Measurements from ENCODE around the gene S100A14. TPM values are rescaled to one million over a fixed set of nuclear protein-coding genes. Genes with fewer than 3 reads are reported as not detected.

The S100A14 gene
- total RNA-seq, 1 donor from 2014 or later: 1,221 TPM

- DNase-seq (ENCODE audit: low read depth) (peak; percentile 100), FAIRE-seq (peak; percentile 93)
- Histone ChIP-seq H3K4me3 (ENCODE audit: low read depth, low read length) (peak overlapping the region; percentile 14), H3K36me3 (ENCODE audit: control insufficient read depth, insufficient read depth, low read length) (peaks cover 3% of the 10 kb centered on the region), H3K27me3 (ENCODE audit: control insufficient read depth, insufficient read depth, low read length) (no peaks in the 10 kb centered on the region)
- TF ChIP-seq CTCF (IDR thresholded peaks at IDR 0.05; ENCODE audit: insufficient read depth, low read length, severe bottlenecking): no peak
Observed at GRCh38 chr1:153567621-153568366, 48.3 kb downstream of the S100A14 start.

GRCh38 chr1:153566414-153567371 lies 49.4 kb downstream of the S100A14 start:
- FAIRE-seq (no peak), DNase-seq (ENCODE audit: low read depth) (peak; percentile 98)
- Histone ChIP-seq H3K36me3 (ENCODE audit: control insufficient read depth, insufficient read depth, low read length) (peaks cover 4% of the 10 kb centered on the region), H3K27me3 (ENCODE audit: control insufficient read depth, insufficient read depth, low read length) (no peaks in the 10 kb centered on the region), H3K4me3 (ENCODE audit: low read depth, low read length) (peak overlapping the region; percentile 48)
- TF ChIP-seq CTCF (IDR thresholded peaks at IDR 0.05; ENCODE audit: insufficient read depth, low read length, severe bottlenecking): no peak

- Histone ChIP-seq H3K4me3 (ENCODE audit: low read depth, low read length) (peak within 1 kb of the TSS; percentile 48), H3K27me3 (ENCODE audit: control insufficient read depth, insufficient read depth, low read length) (no peaks in the 10 kb centered on the region), H3K36me3 (ENCODE audit: control insufficient read depth, insufficient read depth, low read length) (peaks cover 4% of the 10 kb centered on the region)
- no peak for FAIRE-seq
- no peak for TF ChIP-seq CTCF (IDR thresholded peaks at IDR 0.05; ENCODE audit: insufficient read depth, low read length, severe bottlenecking)
- DNase-seq (ENCODE audit: low read depth): peak; percentile 98
Observed at GRCh38 chr1:153565529-153566374, 50.4 kb downstream of the S100A14 start, which contains the start of gene S100A2. Gene S100A2, minus strand, starts transcription at chr1:153565844. Its CDS starts 1,967 bp downstream, at chr1:153563877.

Other genes with a start within 250 kb of the S100A14 start
- 5.5 TPM in 1 of 2 replicates, not detected in the other for gene S100A12, start 240.7 kb downstream of the S100A14 start, total RNA-seq
- gene S100A8, start 225.3 kb downstream of the S100A14 start, total RNA-seq: 50.0 and 551 TPM in 2 replicates
- not detected in 2 replicates for gene S100A7A, start 199.8 kb downstream of the S100A14 start, total RNA-seq
- 0.38 TPM in 1 of 2 replicates, not detected in the other for gene S100A7, start 155.7 kb downstream of the S100A14 start, total RNA-seq
- 2,948 and 3,820 TPM in 2 replicates for gene S100A6, start 80.3 kb downstream of the S100A14 start, total RNA-seq
- not detected in 2 replicates for gene S100A5, start 75.4 kb downstream of the S100A14 start, total RNA-seq
- 10.8 and 16.8 TPM in 2 replicates for gene S100A4, start 70.5 kb downstream of the S100A14 start, total RNA-seq
- gene S100A3, start 67.1 kb downstream of the S100A14 start, total RNA-seq: 2.3 and 26.6 TPM in 2 replicates
- 804 and 1,251 TPM in 2 replicates for gene S100A2, start 50.5 kb downstream of the S100A14 start, total RNA-seq
- gene S100A16, start 3.2 kb downstream of the S100A14 start, total RNA-seq: 886 and 1,542 TPM in 2 replicates
- gene S100A13, start 11.2 kb upstream of the S100A14 start, total RNA-seq: 44.5 and 69.8 TPM in 2 replicates
- gene S100A1, start 12.1 kb upstream of the S100A14 start, total RNA-seq: not detected in 2 replicates
- gene CHTOP, start 17.7 kb upstream of the S100A14 start, total RNA-seq: 51.9 and 61.2 TPM in 2 replicates
- 59.5 and 61.4 TPM in 2 replicates for gene SNAPIN, start 42.4 kb upstream of the S100A14 start, total RNA-seq
- 78.9 and 114 TPM in 2 replicates for gene ILF2, start 54.7 kb upstream of the S100A14 start, total RNA-seq
- gene NPR1, start 62.4 kb upstream of the S100A14 start, total RNA-seq: under 0.01 TPM in 1 of 2 replicates, not detected in the other
- 12.6 and 12.7 TPM in 2 replicates for gene INTS3, start 111.7 kb upstream of the S100A14 start, total RNA-seq
- 4.1 and 7.4 TPM in 2 replicates for gene SLC27A3, start 159.1 kb upstream of the S100A14 start, total RNA-seq